ENCODE measurements around the gene SPSB3. TPM values are rescaled to one million over a fixed set of nuclear protein-coding genes. Genes with fewer than 3 reads are reported as not detected.

The SPSB3 gene
- total and polyA plus RNA-seq, 2 donors = 29.2 to 81.7 TPM

DNA sequence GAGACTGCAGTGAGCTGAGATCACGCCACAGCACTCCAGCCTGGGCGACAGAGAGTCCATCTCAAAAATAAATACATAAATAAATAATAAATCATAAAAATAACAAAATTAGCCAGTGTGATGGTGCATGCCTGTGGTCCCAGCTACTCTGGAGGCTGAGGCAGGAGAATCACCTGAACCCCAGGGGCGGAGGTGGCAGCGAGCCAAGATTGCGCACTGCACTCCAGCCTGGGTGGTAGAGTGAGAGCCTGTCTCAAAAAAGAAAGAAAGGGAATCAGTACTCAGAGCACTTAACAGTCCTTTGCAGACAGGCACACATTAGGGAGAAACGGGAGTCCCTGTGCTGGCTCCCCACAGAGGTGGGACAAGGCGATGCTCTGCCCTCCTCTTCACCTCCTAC lies 51.3 kb downstream of the SPSB3 start:
- Histone ChIP-seq H3K4me3 (ENCODE audit: low read depth, low read length) (no peak overlapping the region), H3K4me1 (ENCODE audit: insufficient read depth) (no peaks in the 10 kb centered on the region), H3K27ac (ENCODE audit: low read depth) (no peak overlapping the region), H3K36me3 (ENCODE audit: insufficient read depth) (no peaks in the 10 kb centered on the region)
- no peak for DNase-seq (ENCODE audit: extremely low spot score)
- 92% methylated on average over 7 of the region's 7 CpGs for WGBS

DNA sequence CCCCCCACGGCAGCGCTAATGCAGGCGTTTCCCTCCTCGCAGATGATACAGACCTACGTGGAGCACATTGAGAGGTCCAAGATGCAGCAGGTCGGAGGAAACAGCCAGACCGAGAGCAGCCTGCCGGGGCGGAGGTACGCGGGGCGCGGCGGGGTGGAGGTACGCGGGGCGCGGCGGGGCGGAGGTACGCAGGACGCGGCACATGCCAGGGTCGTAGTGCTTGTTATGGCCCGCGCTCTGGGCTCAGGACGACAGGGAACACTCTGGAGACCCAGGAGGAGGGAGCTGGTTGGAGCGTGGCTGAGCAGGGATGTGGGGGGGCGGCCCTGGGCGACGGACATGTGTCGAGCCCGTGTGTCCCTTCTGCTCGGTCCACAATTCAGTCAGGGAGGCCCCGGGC lies 52.9 kb downstream of the SPSB3 start:
- WGBS = 93% methylated on average over 35 of the region's 35 CpGs
- Histone ChIP-seq H3K4me1 (ENCODE audit: insufficient read depth) (no peaks in the 10 kb centered on the region), H3K4me3 (ENCODE audit: low read depth, low read length) (no peak overlapping the region), H3K27ac (ENCODE audit: low read depth) (no peak overlapping the region), H3K36me3 (ENCODE audit: insufficient read depth) (no peaks in the 10 kb centered on the region)
- no peak for DNase-seq (ENCODE audit: extremely low spot score)

DNA sequence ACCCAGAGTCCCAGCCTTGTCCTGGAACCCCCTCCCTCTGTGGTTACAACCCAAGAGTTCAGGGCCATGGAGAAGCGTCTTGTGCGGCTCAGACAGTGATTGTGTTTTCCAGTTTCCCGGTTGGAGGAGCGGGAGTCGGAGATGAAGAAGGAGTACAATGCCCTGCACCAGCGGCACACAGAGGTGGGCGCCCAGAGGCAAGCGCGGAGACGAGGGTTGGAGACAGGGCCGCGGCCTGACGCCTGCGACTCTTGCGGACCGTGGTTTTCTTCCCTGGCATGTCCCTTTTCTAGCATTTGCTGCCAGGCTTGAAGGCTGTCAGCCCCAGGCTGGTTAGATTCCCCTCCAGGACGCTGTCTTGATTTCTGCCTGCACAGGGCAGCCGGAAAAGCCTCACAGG lies 53.3 kb downstream of the SPSB3 start:
- Histone ChIP-seq H3K4me3 (ENCODE audit: low read depth, low read length) (no peak overlapping the region), H3K27ac (ENCODE audit: low read depth) (no peak overlapping the region), H3K4me1 (ENCODE audit: insufficient read depth) (no peaks in the 10 kb centered on the region), H3K36me3 (ENCODE audit: insufficient read depth) (no peaks in the 10 kb centered on the region)
- WGBS = 97% methylated on average over 18 of the region's 18 CpGs
- no peak for DNase-seq (ENCODE audit: extremely low spot score)

DNA sequence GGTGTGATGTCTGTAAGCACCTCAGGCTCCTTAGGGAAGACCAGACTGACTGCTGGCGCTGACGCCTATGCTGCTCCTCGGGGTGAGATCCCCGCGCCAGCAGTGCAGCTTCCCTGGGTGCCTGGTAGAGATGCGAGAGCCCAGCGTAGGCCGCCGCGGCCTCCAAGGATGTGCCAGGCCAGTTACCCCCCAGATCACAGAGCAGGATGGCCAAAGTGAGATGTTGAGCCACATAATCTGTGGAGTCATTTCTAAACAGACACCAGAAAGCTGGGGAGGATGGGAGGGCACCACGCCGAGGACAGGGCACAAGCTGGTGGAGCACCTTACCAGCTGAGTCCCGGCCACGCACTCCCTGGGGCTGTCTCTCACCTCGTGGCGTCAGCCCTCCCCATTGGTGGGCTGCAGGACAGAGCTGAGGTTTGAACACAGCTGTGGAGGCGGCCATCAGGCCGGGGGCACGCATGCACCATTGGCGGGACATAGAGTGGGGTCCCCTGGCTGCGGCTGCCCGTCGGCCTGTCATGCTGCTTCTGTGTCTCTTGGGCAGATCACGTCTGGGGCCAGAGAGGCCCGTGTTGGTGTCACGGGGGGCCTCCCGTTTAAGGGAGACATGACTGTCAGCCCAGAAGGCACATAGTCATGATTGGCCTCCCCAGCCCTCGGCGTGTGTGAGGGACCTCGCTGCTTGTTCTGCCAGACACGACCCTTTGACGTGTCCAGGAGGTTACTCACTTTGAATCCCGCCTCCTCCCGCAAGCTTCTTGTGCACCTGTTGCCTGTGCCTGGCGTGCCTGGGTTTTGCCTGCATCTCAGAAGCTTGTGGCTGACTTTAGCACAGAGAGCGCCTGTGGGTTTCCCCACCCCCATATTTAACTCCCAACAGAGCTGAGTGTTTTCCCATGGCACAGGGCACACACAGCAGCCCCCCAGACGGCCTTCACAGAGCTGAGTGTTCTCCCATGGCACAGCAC lies 54.4 kb downstream of the SPSB3 start:
- DNase-seq (ENCODE audit: extremely low spot score) = no peak
- Histone ChIP-seq H3K27ac (ENCODE audit: low read depth) (no peak overlapping the region), H3K36me3 (ENCODE audit: insufficient read depth) (no peaks in the 10 kb centered on the region), H3K4me3 (ENCODE audit: low read depth, low read length) (no peak overlapping the region), H3K4me1 (ENCODE audit: insufficient read depth) (no peaks in the 10 kb centered on the region)
- WGBS = 93% methylated on average over 37 of the region's 37 CpGs

Small RNA genes within 50 kb of the gene (small RNA-seq; reads per million reads assigned to genes)
- 0.18 reads per million for gene MIR3177

Other genes starting within 250 kb of the SPSB3 start
- 10.0 TPM for gene TMEM204, start 248.9 kb downstream of the SPSB3 start, total RNA-seq
- 66.0 TPM for gene TMEM204, start 248.9 kb downstream of the SPSB3 start, polyA plus RNA-seq
- gene IFT140, start 170.5 kb downstream of the SPSB3 start, total RNA-seq = 22.2 TPM
- 18.3 TPM for gene IFT140, start 170.5 kb downstream of the SPSB3 start, polyA plus RNA-seq
- 10.3 TPM for gene CRAMP1, start 170.2 kb downstream of the SPSB3 start, total RNA-seq
- gene CRAMP1, start 170.2 kb downstream of the SPSB3 start, polyA plus RNA-seq = 11.2 TPM
- 37.3 TPM for gene JPT2, start 104.3 kb downstream of the SPSB3 start, total RNA-seq
- gene JPT2, start 104.3 kb downstream of the SPSB3 start, polyA plus RNA-seq = 30.7 TPM
- gene MAPK8IP3, start 76.4 kb downstream of the SPSB3 start, total RNA-seq = 36.8 TPM
- 47.0 TPM for gene MAPK8IP3, start 76.4 kb downstream of the SPSB3 start, polyA plus RNA-seq
- 19.1 TPM for gene NME3, start 11.0 kb downstream of the SPSB3 start, total RNA-seq
- gene NME3, start 11.0 kb downstream of the SPSB3 start, polyA plus RNA-seq = 121 TPM
- gene EME2, start 9.8 kb downstream of the SPSB3 start, total RNA-seq = 8.1 TPM
- gene EME2, start 9.8 kb downstream of the SPSB3 start, polyA plus RNA-seq = 6.3 TPM
- gene MRPS34, start 9.4 kb downstream of the SPSB3 start, total RNA-seq = 21.9 TPM
- gene MRPS34, start 9.4 kb downstream of the SPSB3 start, polyA plus RNA-seq = 98.2 TPM
- gene NUBP2, start 389 bp upstream of the SPSB3 start, total RNA-seq = 29.5 TPM
- 82.0 TPM for gene NUBP2, start 389 bp upstream of the SPSB3 start, polyA plus RNA-seq
- 0.11 TPM for gene IGFALS, start 11.1 kb upstream of the SPSB3 start, total RNA-seq
- gene IGFALS, start 11.1 kb upstream of the SPSB3 start, polyA plus RNA-seq = 0.22 TPM
- 20.9 TPM for gene HAGH, start 44.3 kb upstream of the SPSB3 start, total RNA-seq
- gene HAGH, start 44.3 kb upstream of the SPSB3 start, polyA plus RNA-seq = 96.0 TPM
- 35.2 TPM for gene FAHD1, start 44.6 kb upstream of the SPSB3 start, total RNA-seq
- 34.0 TPM for gene FAHD1, start 44.6 kb upstream of the SPSB3 start, polyA plus RNA-seq
- gene MEIOB, start 89.6 kb upstream of the SPSB3 start, total RNA-seq = not detected
- gene MEIOB, start 89.6 kb upstream of the SPSB3 start, polyA plus RNA-seq = not detected
- 1.8 TPM for gene HS3ST6, start 135.8 kb upstream of the SPSB3 start, total RNA-seq
- gene HS3ST6, start 135.8 kb upstream of the SPSB3 start, polyA plus RNA-seq = 1.6 TPM
- gene MSRB1, start 160.6 kb upstream of the SPSB3 start, total RNA-seq = 4.0 TPM
- 107 TPM for gene MSRB1, start 160.6 kb upstream of the SPSB3 start, polyA plus RNA-seq
- gene RPL3L, start 172.1 kb upstream of the SPSB3 start, total RNA-seq = 1.2 TPM
- gene RPL3L, start 172.1 kb upstream of the SPSB3 start, polyA plus RNA-seq = not detected
- gene NDUFB10, start 177.0 kb upstream of the SPSB3 start, total RNA-seq = 71.2 TPM
- 308 TPM for gene NDUFB10, start 177.0 kb upstream of the SPSB3 start, polyA plus RNA-seq
- gene RPS2, start 182.3 kb upstream of the SPSB3 start, total RNA-seq = 888 TPM
- gene RPS2, start 182.3 kb upstream of the SPSB3 start, polyA plus RNA-seq = 3,347 TPM
- not detected for gene RNF151, start 184.3 kb upstream of the SPSB3 start, total RNA-seq
- not detected for gene RNF151, start 184.3 kb upstream of the SPSB3 start, polyA plus RNA-seq
- 10.9 TPM for gene TBL3, start 189.5 kb upstream of the SPSB3 start, total RNA-seq
- 50.6 TPM for gene TBL3, start 189.5 kb upstream of the SPSB3 start, polyA plus RNA-seq
- gene NOXO1, start 198.9 kb upstream of the SPSB3 start, total RNA-seq = not detected
- 0.16 TPM for gene NOXO1, start 198.9 kb upstream of the SPSB3 start, polyA plus RNA-seq
- 7.7 TPM for gene GFER, start 201.6 kb upstream of the SPSB3 start, total RNA-seq
- gene GFER, start 201.6 kb upstream of the SPSB3 start, polyA plus RNA-seq = 27.8 TPM
- 2.0 TPM for gene SYNGR3, start 207.4 kb upstream of the SPSB3 start, total RNA-seq
- gene SYNGR3, start 207.4 kb upstream of the SPSB3 start, polyA plus RNA-seq = 1.8 TPM
- gene ZNF598, start 227.2 kb upstream of the SPSB3 start, total RNA-seq = 6.3 TPM
- 38.4 TPM for gene ZNF598, start 227.2 kb upstream of the SPSB3 start, polyA plus RNA-seq
- not detected for gene NPW, start 237.2 kb upstream of the SPSB3 start, total RNA-seq
- gene NPW, start 237.2 kb upstream of the SPSB3 start, polyA plus RNA-seq = 0.08 TPM
- gene NHERF2, start 244.3 kb upstream of the SPSB3 start, total RNA-seq = 25.9 TPM
- gene NHERF2, start 244.3 kb upstream of the SPSB3 start, polyA plus RNA-seq = 111 TPM